SK-N-SH (cell line): ENCODE data around the gene PYCR2. TPM values are rescaled to one million over a fixed set of nuclear protein-coding genes. Genes with fewer than 3 reads are reported as not detected.

Experiments used
- CTCF ChIA-PET: fragments of 300-600, 350-600 bp; formaldehyde crosslinking; extraction: SDS; loops from one replicate; lab custom pipeline; 2021; lab: Yijun Ruan, JAX
- POLR2A ChIA-PET: fragments of 350-600 bp; sonication (Branson Sonifier 250); formaldehyde crosslinking; extraction: SDS; loops from one replicate; lab custom pipeline; 2020; ENCODE audit warnings: antibody characterized with exemption, inconsistent platforms; lab: Yijun Ruan, JAX
- DNase-seq: peaks from one replicate; pipeline ENCODE4 v3.0.0; 2012
- H2AFZ ChIP-seq: fragments of 200-600 bp; sonication (generic); 2 replicates; pipeline ENCODE4 v1.8.1; 2016; ENCODE audit warnings: antibody characterized with exemption, mild to moderate bottlenecking, low read depth
- H3F3A ChIP-seq: fragments of 200-600 bp; sonication (generic); replicated peaks from 2 replicates; pipeline ENCODE3; 2016; ENCODE audit warnings: antibody characterized with exemption, mild to moderate bottlenecking; ENCODE audit not compliant: insufficient read depth
- H3K27ac ChIP-seq, 2 experiments: fragments of 200-500 bp in 1 of 2; fragments of 200-600 bp in 1 of 2; sonication (Bioruptor generic) in 1 of 2; sonication (generic), shearing (Covaris generic) in 1 of 2; 2 replicates each; pipeline versions ENCODE4 v1.5.1 to v1.6.1; 2014 to 2016; ENCODE audit warnings: low read depth in 2 of 2, inconsistent platforms in 1 of 2, low read length in 1 of 2, mild to moderate bottlenecking in 1 of 2, mixed read lengths in 1 of 2
- H3K27me3 ChIP-seq: fragments of 200-600 bp; sonication (generic), shearing (Covaris generic); 2 replicates; pipeline ENCODE4 v1.6.1; 2016; ENCODE audit warnings: mixed run types; ENCODE audit not compliant: insufficient read depth
- H3K36me3 ChIP-seq, 2 experiments: fragments of 200-500 bp in 1 of 2; fragments of 200-600 bp in 1 of 2; sonication (Bioruptor generic) in 1 of 2; sonication (generic) in 1 of 2; replicated peaks in 1 of 2; 2 replicates each; pipeline versions ENCODE3 to v1.5.1; 2014 to 2016; ENCODE audit warnings: low read length in 1 of 2, mild to moderate bottlenecking in 1 of 2; ENCODE audit not compliant: insufficient read depth in 2 of 2, control insufficient read depth in 1 of 2
- H3K4me1 ChIP-seq, 2 experiments: fragments of 200-500 bp in 1 of 2; fragments of 200-600 bp in 1 of 2; sonication (Bioruptor generic) in 1 of 2; sonication (generic), shearing (Covaris generic) in 1 of 2; 2 replicates each; pipeline versions ENCODE4 v1.5.1 to v1.6.1; 2014 to 2016; ENCODE audit warnings: low read depth in 1 of 2, low read length in 1 of 2, mixed run types in 1 of 2; ENCODE audit not compliant: insufficient read depth in 2 of 2, control insufficient read depth in 1 of 2
- H3K4me2 ChIP-seq: fragments of 200-600 bp; sonication (generic), shearing (Covaris generic); 2 replicates; pipeline ENCODE4 v1.6.1; 2017; ENCODE audit warnings: mixed run types
- H3K4me3 ChIP-seq, 2 experiments: fragments of 200-500 bp in 1 of 2; fragments of 200-600 bp in 1 of 2; sonication (Bioruptor generic) in 1 of 2; sonication (generic), shearing (Covaris generic) in 1 of 2; 2 replicates each; pipeline versions ENCODE4 v1.5.1 to v1.8.1; 2014 to 2016; ENCODE audit warnings: low read depth in 2 of 2, inconsistent platforms in 1 of 2, low read length in 1 of 2, mild to moderate bottlenecking in 1 of 2, mixed read lengths in 1 of 2, moderate library complexity in 1 of 2
- H3K79me2 ChIP-seq: fragments of 200-600 bp; sonication (generic); 2 replicates; pipeline ENCODE4 v1.8.1; 2017; ENCODE audit warnings: mild to moderate bottlenecking; ENCODE audit not compliant: insufficient read depth
- H3K9ac ChIP-seq: fragments of 200-600 bp; sonication (generic); 2 replicates; pipeline ENCODE4 v1.6.1; 2017; ENCODE audit warnings: mixed run types
- H3K9me2 ChIP-seq: fragments of 200-600 bp; sonication (generic); 2 replicates; pipeline ENCODE4 v1.6.1; 2017; ENCODE audit warnings: mixed run types
- H3K9me3 ChIP-seq: fragments of 200-600 bp; sonication (generic); 2 replicates; pipeline ENCODE4 v1.6.1; 2017; ENCODE audit warnings: mixed run types, mild to moderate bottlenecking, moderate library complexity
- H4K20me1 ChIP-seq: fragments of 200-600 bp; sonication (generic); 2 replicates; pipeline ENCODE4 v1.6.1; 2017; ENCODE audit warnings: mild to moderate bottlenecking, mixed run types; ENCODE audit not compliant: insufficient read depth
- ELF1 ChIP-seq: IDR thresholded peaks from 2 replicates; pipeline ENCODE4 v1.4.0; 2012
- FOXJ3 ChIP-seq: sonication (generic); formaldehyde crosslinking; IDR thresholded peaks from 2 replicates; pipeline ENCODE4 v1.5.1; 2020; ENCODE audit warnings: mild to moderate bottlenecking, missing genetic modification reagents
- FOXM1 ChIP-seq: IDR thresholded peaks from 2 replicates; pipeline ENCODE4 v1.4.0; 2012; ENCODE audit warnings: low read depth, mild to moderate bottlenecking
- MEF2A ChIP-seq: IDR thresholded peaks from 2 replicates; pipeline ENCODE4 v1.4.0; 2012; ENCODE audit warnings: low read depth, borderline replicate concordance
- MXI1 ChIP-seq: IDR thresholded peaks from 2 replicates; pipeline ENCODE4 v1.6.1; 2012; ENCODE audit warnings: mild to moderate bottlenecking, low read depth, low read length, improper control_type of control experiment
- POLR2AphosphoS5 ChIP-seq: IDR thresholded peaks from 2 replicates; pipeline ENCODE4 v1.6.1; 2012; ENCODE audit warnings: low read depth, low read length
- RFX5 ChIP-seq: IDR thresholded peaks from 2 replicates; pipeline ENCODE4 v1.6.1; 2012; ENCODE audit warnings: mild to moderate bottlenecking, improper control_type of control experiment, low read length
- SIN3A ChIP-seq: IDR thresholded peaks from 2 replicates; pipeline ENCODE4 v1.6.1; 2012; ENCODE audit warnings: low read depth, mild to moderate bottlenecking, low read length, moderate library complexity, borderline replicate concordance
- WGBS: methylation state at CpG from one replicate; pipeline ENCODE4 v1.1.6; 2017; ENCODE audit warnings: low lambda C conversion rate; 5-methylcytosine and 5-hydroxymethylcytosine counted together
- polyA plus RNA-seq, 3 experiments: library from polyadenylated mRNA; depleted of rRNA; stranded (reverse); fragments of >200 nt; gene quantifications; 2 replicates each; pipeline ENCODE4 v1.2.3, GENCODE V29; 2012
- TF ChIP-seq, protein P1 (sequence below): IDR thresholded peaks from 2 replicates; pipeline ENCODE4; 2012
- TF ChIP-seq, protein P2 (sequence below): IDR thresholded peaks from 2 replicates; pipeline ENCODE4 v1.6.1; 2012; ENCODE audit warnings: mild to moderate bottlenecking, low read depth, low read length, moderate library complexity
- TF ChIP-seq, protein P3 (sequence below): fragments of 150-350 bp; IDR thresholded peaks from 2 replicates; pipeline ENCODE4 v1.6.1; 2016; ENCODE audit warnings: mild to moderate bottlenecking, low read depth, low read length
- TF ChIP-seq, protein P4 (sequence below): fragments of 150-350 bp; IDR thresholded peaks from 2 replicates; pipeline ENCODE4 v1.6.1; 2017; ENCODE audit warnings: antibody characterized with exemption, low read length, low read depth, borderline replicate concordance

PYCR2 gene
- polyA plus RNA-seq, 1 of the 3 experiments (the other 2 are of a cell fraction): 95.3 TPM

DNA sequence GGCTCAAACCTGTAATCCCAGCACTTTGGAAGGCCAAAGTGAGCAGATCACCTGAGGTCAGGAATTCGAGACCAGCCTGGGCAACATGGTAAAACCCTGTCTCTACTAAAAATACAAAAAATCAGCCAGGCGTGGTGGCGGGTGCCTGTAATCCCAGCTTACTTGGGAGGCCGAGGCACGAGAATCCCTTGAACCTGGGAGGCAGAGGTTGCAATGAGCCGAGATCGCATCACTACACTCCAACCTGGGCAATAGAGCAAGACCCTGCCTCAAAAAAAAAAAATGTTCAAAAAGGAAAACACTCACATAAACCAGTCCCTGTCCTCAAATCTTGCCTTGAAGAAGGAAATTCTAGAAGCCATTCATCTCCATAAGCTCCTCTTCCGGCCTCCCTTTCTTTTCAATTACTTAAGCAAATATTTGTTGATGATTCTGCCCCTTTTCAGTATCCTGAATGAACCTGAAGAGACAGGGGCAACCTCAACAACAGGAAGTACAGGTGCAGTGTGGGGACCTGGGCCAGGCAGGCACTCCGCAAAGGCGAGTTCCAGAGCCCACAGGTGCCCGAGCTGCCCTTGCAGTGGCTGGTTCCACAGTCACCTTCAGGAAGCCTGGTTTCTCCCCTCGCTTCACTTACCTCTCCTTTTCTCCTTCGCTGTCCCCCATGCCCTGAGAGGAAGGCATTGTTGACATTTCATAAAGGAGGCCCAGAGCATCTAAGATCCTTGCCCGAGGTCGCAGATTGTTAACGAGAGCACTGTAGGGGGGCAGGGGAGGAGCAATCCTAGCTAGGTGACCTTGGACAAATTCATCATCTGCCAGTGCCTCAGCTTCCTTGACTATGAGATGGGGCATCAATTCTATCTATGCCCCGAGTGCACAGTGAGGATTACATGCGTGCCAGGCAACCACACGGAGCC is 26.2 kb downstream of the PYCR2 start (continued):
- TF ChIP-seq MXI1: no peak

DNA sequence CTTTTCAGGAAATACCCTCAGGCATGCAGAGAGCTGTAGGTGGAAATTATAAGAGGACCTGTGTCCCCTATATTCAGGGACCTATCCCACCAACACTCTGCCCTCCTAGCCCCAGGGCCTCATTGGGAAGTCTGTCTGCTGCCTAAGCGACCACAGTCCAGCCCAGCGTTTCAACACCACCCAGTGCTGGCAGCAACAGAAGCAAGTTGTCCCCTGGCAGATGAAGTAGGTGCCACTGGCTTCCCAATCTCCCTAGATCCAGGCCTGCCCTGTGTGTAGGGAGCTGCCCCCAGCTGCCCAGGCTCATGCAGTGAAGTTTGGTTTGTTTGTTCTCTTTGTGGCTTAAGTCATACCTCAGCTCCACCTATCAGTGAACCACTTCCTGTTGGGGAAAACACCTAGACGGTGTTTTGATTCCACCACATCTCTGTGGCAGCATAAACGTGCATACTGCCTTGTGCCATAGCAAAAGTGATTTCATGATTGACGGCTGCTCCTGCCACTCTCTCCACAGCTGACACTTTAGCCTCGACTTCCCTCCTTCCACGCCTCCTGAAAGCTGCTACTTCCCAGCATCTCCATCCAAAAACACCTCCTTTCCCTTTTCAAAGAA is 27.0 kb downstream of the PYCR2 start:
- no peak for DNase-seq
- Histone ChIP-seq H3K27me3 (no peaks in the 10 kb centered on the region), H3K4me2 (no peak overlapping the region), H3K27ac (no peak overlapping the region), H3K79me2 (no peaks in the 10 kb centered on the region), H3K36me3 (no peaks in the 10 kb centered on the region), H2AFZ (no peak overlapping the region), H3F3A (no peaks in the 10 kb centered on the region), H3K9me2 (no peaks in the 10 kb centered on the region), H3K4me1 (peaks cover 0 to 2% of the 10 kb centered on the region in 2 experiments; a peak in 1 of 4 replicates), H4K20me1 (no peaks in the 10 kb centered on the region), H3K4me3 (no peak overlapping the region), H3K9me3 (no peaks in the 10 kb centered on the region), H3K9ac (no peak overlapping the region)
- CTCF ChIA-PET: interaction anchor here (0.6 kb wide), 1 partner anchor 116 kb away, joined by 3 read pairs; no protein-coding TSS in a partner anchor
- TF ChIP-seq RFX5: no peak
- no peak for TF ChIP-seq FOXJ3 (CRISPR knock-in tag)
- TF ChIP-seq, protein P1, sequence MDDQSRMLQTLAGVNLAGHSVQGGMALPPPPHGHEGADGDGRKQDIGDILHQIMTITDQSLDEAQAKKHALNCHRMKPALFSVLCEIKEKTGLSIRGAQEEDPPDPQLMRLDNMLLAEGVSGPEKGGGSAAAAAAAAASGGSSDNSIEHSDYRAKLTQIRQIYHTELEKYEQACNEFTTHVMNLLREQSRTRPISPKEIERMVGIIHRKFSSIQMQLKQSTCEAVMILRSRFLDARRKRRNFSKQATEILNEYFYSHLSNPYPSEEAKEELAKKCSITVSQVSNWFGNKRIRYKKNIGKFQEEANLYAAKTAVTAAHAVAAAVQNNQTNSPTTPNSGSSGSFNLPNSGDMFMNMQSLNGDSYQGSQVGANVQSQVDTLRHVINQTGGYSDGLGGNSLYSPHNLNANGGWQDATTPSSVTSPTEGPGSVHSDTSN: no peak
- no peak for TF ChIP-seq POLR2AphosphoS5
- TF ChIP-seq, protein P2, sequence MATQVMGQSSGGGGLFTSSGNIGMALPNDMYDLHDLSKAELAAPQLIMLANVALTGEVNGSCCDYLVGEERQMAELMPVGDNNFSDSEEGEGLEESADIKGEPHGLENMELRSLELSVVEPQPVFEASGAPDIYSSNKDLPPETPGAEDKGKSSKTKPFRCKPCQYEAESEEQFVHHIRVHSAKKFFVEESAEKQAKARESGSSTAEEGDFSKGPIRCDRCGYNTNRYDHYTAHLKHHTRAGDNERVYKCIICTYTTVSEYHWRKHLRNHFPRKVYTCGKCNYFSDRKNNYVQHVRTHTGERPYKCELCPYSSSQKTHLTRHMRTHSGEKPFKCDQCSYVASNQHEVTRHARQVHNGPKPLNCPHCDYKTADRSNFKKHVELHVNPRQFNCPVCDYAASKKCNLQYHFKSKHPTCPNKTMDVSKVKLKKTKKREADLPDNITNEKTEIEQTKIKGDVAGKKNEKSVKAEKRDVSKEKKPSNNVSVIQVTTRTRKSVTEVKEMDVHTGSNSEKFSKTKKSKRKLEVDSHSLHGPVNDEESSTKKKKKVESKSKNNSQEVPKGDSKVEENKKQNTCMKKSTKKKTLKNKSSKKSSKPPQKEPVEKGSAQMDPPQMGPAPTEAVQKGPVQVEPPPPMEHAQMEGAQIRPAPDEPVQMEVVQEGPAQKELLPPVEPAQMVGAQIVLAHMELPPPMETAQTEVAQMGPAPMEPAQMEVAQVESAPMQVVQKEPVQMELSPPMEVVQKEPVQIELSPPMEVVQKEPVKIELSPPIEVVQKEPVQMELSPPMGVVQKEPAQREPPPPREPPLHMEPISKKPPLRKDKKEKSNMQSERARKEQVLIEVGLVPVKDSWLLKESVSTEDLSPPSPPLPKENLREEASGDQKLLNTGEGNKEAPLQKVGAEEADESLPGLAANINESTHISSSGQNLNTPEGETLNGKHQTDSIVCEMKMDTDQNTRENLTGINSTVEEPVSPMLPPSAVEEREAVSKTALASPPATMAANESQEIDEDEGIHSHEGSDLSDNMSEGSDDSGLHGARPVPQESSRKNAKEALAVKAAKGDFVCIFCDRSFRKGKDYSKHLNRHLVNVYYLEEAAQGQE: no peak
- no peak for TF ChIP-seq ELF1
- TF ChIP-seq MEF2A: no peak
- TF ChIP-seq, protein P3, sequence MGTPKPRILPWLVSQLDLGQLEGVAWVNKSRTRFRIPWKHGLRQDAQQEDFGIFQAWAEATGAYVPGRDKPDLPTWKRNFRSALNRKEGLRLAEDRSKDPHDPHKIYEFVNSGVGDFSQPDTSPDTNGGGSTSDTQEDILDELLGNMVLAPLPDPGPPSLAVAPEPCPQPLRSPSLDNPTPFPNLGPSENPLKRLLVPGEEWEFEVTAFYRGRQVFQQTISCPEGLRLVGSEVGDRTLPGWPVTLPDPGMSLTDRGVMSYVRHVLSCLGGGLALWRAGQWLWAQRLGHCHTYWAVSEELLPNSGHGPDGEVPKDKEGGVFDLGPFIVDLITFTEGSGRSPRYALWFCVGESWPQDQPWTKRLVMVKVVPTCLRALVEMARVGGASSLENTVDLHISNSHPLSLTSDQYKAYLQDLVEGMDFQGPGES: no peak
- no peak for TF ChIP-seq FOXM1
- TF ChIP-seq SIN3A: no peak
- TF ChIP-seq, protein P4, sequence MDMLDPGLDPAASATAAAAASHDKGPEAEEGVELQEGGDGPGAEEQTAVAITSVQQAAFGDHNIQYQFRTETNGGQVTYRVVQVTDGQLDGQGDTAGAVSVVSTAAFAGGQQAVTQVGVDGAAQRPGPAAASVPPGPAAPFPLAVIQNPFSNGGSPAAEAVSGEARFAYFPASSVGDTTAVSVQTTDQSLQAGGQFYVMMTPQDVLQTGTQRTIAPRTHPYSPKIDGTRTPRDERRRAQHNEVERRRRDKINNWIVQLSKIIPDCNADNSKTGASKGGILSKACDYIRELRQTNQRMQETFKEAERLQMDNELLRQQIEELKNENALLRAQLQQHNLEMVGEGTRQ: no peak
- POLR2A ChIA-PET: no interaction called here
- WGBS: 68% methylated on average over 7 of the region's 7 CpGs
